ENCODE results near the gene KIF23. TPM values are rescaled to one million over a fixed set of nuclear protein-coding genes. Genes with fewer than 3 reads are reported as not detected.

KIF23 gene
- total RNA-seq, 1 donor from 2014 or later = 1.5 TPM

Other genes starting within 250 kb of the KIF23 start
- gene PAQR5, start 115.4 kb upstream of the KIF23 start, total RNA-seq = 1.1 TPM
- 1,256 TPM for gene RPLP1, start 38.5 kb downstream of the KIF23 start, total RNA-seq